ENCODE measurements around the gene NLGN1.
"Not testable (repeated sequence)": the region's sequence is repeated elsewhere in the genome, so short reads cannot be mapped to it uniquely, and the experiment has no call there.

The NLGN1 gene

GRCh38 chr3:173567997-173568396 lies 170.5 kb downstream of the NLGN1 start:
- DNase-seq, result no peak

GRCh38 chr3:173568623-173569022 lies 171.1 kb downstream of the NLGN1 start:
- DNase-seq, result no peak

- no peak for DNase-seq
These were observed 186.0 kb downstream of the NLGN1 start for GRCh38 chr3:173583496-173583895.

DNA sequence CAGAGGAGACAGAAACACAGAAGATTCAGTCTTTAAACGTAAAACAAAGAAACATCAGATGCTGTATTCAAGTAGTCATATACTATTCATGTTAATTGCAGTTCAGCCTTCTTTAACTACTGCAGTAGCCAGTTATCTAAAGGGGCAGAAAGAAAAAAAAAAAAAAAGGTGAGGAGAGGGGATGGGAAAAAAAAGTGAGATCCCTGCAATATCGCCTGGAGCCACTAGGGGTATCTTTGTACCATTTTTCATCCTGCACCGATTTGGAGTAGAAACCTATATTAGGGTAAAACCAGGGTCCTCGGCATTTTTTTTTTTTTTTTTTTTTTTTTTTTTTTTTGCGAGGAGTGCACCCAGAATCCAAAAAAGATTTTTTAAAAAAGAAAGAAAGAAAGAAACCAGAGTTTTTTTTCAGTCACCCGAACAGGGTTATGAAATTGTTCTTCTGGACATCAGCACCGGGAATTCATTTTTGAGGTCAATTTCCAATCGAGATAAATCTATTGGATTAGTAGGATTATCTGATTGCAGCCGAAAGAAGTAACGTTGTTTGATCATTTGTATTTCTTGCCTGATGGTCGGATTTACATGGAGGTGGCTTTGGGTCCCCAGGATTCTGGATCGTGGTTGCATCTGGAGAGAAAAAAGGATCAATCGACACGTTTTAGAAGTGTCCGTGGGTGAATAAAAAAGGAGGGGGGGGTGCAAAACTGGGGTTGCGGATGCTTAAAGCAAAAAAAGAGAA lies 186.7 kb downstream of the NLGN1 start:
- no peak for DNase-seq

GRCh38 chr3:173584838-173585831 lies 187.6 kb downstream of the NLGN1 start:
- no peak for DNase-seq

DNA sequence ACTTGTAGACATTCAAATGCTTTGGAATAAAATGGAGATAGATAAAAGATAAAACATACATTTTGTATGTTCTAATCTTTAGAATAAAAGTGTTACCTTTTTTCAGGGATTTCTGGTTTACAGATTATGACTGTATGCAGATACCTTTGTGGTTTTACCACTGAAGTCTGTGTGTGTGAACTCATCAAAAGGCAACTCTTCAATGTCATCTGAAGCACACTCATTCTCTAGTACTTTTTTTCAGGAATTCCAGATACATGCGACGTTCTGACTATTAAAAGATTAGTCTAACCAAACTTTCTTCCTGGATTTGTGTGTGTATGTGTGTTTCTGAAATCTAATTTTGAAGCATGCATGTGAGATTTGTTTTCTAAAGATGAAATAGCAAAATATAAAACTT lies 188.6 kb downstream of the NLGN1 start:
- DNase-seq, result no peak

- DNase-seq, result no peak
These were observed 189.5 kb downstream of the NLGN1 start for GRCh38 chr3:173587055-173587454.

DNA sequence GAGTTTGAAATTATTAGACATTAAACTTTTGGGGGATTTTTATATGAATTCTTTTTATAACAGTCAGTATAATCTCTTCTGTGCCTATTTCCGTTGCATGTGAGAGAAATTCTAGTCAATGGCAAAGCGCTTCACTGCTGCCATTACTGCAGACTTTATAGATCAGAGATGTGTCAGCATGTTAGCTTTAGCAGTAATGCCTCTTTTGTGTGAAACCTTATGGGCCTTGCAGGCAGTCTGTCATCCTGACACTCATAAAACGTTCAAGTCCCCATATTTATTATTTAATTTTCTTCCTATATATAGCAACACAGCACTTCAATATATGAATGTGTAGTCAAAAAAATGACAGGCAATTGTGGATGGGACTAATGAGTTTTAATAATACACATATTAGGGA lies 191.0 kb downstream of the NLGN1 start:
- DNase-seq, result no peak

DNA sequence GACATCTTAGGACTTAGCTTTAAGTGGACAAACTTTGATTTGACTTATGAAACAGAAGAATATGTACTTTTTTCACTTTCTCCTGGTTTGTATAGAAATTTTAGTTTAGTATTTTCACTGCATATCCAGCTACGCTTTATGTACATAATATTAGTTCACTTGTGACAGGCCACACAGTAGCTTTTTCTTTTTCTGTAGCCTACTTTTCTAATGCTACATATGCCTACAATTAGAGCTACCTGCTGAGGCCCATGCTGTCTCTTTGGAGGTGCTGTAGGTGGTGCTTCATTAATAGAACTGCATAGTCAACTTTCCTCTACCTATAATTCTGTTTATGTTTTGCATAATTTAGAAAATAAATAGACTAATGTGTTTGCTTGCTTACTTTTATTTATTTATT lies 191.6 kb downstream of the NLGN1 start:
- no peak for DNase-seq

GRCh38 chr3:173591401-173591800 lies 193.9 kb downstream of the NLGN1 start:
- DNase-seq, result no peak

DNA sequence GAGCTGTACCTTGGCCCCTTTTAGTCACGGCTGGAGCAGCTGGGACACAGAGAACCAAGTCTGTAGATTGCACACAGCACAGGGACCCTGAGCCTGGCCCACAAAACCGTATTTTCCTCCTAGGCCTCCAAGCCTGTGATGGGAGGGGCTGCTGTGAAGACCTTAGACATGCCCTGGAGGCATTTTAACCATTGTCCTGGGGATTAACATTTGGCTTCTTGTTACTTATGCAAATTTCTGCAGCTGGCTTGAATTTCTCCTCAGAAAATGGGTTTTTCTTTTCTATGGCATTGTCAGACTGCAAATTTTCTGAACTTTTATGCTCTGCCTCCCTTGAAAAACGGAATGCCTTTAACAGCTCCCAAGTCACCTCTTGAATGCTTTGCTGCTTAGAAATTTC lies 197.3 kb downstream of the NLGN1 start:
- DNase-seq, result not testable (repeated sequence)

GRCh38 chr3:173599673-173600072 lies 202.1 kb downstream of the NLGN1 start:
- no peak for DNase-seq

GRCh38 chr3:173614522-173614921 lies 217.0 kb downstream of the NLGN1 start:
- no peak for DNase-seq

DNA sequence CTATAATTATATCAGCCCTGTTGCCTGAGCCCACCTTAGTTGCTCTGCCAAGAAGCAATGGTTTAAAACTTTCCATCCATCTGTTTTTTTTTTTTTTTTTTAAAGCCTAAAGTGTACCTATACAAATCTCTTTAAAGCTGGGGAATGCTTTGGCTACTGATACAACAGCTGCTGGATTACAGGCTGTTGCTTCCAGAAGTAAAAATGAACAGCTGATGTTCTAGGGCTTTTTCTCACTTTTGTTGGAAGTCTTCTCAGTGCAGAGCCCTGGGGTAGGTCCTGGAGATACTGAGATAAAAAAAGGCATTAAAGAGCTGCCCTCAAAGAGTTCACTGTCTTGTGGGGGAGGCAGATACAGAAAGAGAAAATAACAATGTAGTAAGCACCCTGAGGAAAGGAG lies 218.1 kb downstream of the NLGN1 start:
- DNase-seq, result no peak

DNA sequence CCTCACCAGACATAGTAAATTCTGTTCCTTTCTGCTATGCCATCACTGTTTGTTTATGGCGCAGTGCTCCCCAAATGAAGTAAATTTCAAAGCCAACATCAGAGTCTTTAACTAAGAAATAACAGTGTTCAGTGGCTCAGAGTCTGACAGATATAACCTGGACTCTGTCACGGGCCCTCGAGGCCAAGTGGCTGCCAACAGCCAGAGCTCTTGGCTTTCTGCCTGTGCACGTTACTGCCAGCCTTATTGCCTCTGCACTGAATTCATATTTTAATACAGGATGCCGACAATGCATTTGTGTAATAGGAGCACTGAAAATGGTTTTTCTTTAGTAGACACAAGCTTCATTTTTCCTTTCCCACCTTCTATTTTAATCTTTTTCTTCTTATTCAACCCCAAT lies 219.9 kb downstream of the NLGN1 start:
- DNase-seq, result no peak

- DNase-seq, result no peak
These were observed 220.6 kb downstream of the NLGN1 start for GRCh38 chr3:173618148-173618547.

DNA sequence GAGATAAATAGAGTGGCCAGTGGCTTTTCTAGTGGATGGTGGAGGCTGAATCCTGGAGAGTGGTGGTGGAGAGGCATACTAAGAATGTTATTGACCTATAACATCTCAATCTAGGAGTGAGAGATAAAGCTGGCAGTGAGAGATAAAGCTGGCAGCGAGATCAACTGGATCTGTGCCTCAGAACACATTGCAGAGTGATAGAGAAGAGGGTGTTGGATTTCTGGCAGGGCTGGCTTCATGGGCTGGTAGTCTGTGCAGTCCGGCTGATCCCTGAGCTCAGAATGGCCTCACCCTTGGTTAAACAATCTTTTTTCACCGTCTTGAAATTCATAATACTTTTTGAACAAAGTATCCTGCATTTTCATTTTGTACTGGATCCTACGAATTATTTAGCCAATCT lies 221.2 kb downstream of the NLGN1 start:
- DNase-seq, result no peak

- no peak for DNase-seq
These were observed 224.6 kb downstream of the NLGN1 start for GRCh38 chr3:173622166-173622565.

GRCh38 chr3:173624086-173624485 lies 226.5 kb downstream of the NLGN1 start:
- DNase-seq, result no peak

DNA sequence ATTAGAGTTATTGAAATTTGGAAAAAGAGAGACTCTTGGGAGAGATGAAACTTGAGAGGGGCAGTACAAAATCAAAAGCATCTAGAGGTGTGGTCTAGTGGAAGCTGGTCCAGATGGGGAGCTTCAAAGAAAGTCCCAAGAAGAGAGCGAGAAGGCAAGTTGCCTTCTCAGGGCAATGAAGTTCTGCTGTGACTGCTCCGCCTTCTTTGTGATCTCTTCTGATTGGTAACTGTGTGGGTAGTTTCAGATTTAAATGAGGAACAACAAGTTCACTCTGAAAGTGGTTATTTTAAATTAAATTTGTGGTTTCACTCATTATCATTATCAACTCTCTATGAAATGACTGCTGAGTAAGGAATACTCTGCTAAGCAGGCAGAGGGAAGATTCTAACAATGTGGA lies 233.3 kb downstream of the NLGN1 start:
- no peak for DNase-seq

GRCh38 chr3:173632945-173633344 lies 235.4 kb downstream of the NLGN1 start:
- no peak for DNase-seq

DNA sequence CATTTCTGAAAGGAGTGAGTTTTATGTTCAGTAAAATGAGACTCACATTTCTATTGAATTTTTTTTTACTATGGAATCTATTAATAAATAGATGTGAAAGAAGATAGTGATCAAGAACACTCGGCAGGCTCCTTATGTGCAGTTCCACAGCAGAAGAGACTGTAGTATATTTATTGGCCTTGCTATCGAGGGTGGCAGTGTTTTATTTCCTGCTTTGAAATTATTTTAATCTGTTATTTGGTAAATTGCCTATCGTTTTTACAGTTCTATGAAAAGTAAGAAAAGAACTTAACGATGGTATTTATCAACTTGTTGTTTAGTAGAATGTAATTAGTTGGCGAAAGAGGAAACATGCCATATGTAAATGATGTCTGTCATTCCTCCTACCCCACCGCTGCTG lies 238.3 kb downstream of the NLGN1 start:
- DNase-seq, result no peak

- DNase-seq, result no peak
These were observed 241.6 kb downstream of the NLGN1 start for GRCh38 chr3:173639098-173639497.

DNA sequence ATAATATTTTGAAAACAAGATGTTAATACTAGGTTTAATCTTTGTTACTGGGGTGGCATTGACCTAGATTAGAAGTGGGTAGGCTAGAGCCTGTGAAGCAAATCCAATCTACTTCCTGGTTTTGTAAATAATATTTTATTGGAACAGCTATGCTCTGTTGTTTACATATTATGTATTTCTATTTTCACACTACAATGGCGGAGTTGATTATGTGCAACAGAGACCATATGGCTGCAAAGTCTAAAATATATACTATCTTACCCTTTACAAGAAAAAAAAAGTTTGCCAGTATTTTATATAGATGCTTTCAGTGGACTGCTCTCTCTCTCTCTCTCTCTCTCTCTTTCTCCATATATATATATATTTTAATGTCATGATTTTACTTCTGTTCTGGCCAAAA lies 244.2 kb downstream of the NLGN1 start:
- DNase-seq, result no peak

All from activated naive CD4-positive, alpha-beta T cell treated with anti-CD3 and anti-CD28 coated beads, Interleukin-2, amount 50 U/mL, for 16 hours (primary cell).